Measurements from ENCODE around the gene NAGPA.

NAGPA gene

GRCh38 chr16:5036228-5037156, 2.8 kb upstream of the NAGPA start:
- DNase-seq (ENCODE audit: extremely low read depth, low read depth): no peak
- TF ChIP-seq CTCF (IDR thresholded peaks at IDR 0.05; ENCODE audit: low read depth, low read length, missing control alignments): no peak

GRCh38 chr16:5035909-5036227, 2.1 kb upstream of the NAGPA start:
- TF ChIP-seq CTCF (IDR thresholded peaks at IDR 0.05; ENCODE audit: low read depth, low read length, missing control alignments): no peak
- no peak for DNase-seq (ENCODE audit: extremely low read depth, low read depth)

More at GRCh38 chr16:5036228-5037156, 2.8 kb upstream of the NAGPA start:
- no peak overlapping the region for H3K4me3 ChIP-seq (replicated peaks; ENCODE audit: low read depth, low read length)

GRCh38 chr16:5034167-5034523, 410 bp upstream of the NAGPA start:
- TF ChIP-seq CTCF (IDR thresholded peaks at IDR 0.05; ENCODE audit: low read depth, low read length, missing control alignments): no peak

More at GRCh38 chr16:5035909-5036227, 2.1 kb upstream of the NAGPA start:
- H3K4me3 ChIP-seq (replicated peaks; ENCODE audit: low read depth, low read length): no peak overlapping the region

GRCh38 chr16:5032748-5033167, 977 bp downstream of the NAGPA start:
- H3K4me3 ChIP-seq (replicated peaks; ENCODE audit: low read depth, low read length): peak overlapping the region; percentile 74
- DNase-seq (ENCODE audit: extremely low read depth, low read depth): no peak
- no peak for TF ChIP-seq CTCF (IDR thresholded peaks at IDR 0.05; ENCODE audit: low read depth, low read length, missing control alignments)

More at GRCh38 chr16:5034167-5034523, 410 bp upstream of the NAGPA start:
- H3K4me3 ChIP-seq (replicated peaks; ENCODE audit: low read depth, low read length): peak overlapping the region; percentile 74
- no peak for DNase-seq (ENCODE audit: extremely low read depth, low read depth)

GRCh38 chr16:5031601-5032000, 2.1 kb downstream of the NAGPA start:
- no peak for TF ChIP-seq CTCF (IDR thresholded peaks at IDR 0.05; ENCODE audit: low read depth, low read length, missing control alignments)
- no peak overlapping the region for H3K4me3 ChIP-seq (replicated peaks; ENCODE audit: low read depth, low read length)
- no peak for DNase-seq (ENCODE audit: extremely low read depth, low read depth)

- DNase-seq (ENCODE audit: extremely low read depth, low read depth): no peak
- no peak for TF ChIP-seq CTCF (IDR thresholded peaks at IDR 0.05; ENCODE audit: low read depth, low read length, missing control alignments)
- H3K4me3 ChIP-seq (replicated peaks; ENCODE audit: low read depth, low read length): no peak overlapping the region
Observed at GRCh38 chr16:5030251-5030870, 3.4 kb downstream of the NAGPA start.

Data from HFF-Myc (cell line).